ENCODE results near the gene ZC3H12D. TPM values are rescaled to one million over a fixed set of nuclear protein-coding genes. Genes with fewer than 3 reads are reported as not detected.

The ZC3H12D gene
- total and polyA plus RNA-seq, 9 of the 15 experiments (the other 6 are each of a cell fraction or from before 2014, with no cell fraction given): 0.04 to 0.27 (median 0.05) TPM; not detected in 3

DNA sequence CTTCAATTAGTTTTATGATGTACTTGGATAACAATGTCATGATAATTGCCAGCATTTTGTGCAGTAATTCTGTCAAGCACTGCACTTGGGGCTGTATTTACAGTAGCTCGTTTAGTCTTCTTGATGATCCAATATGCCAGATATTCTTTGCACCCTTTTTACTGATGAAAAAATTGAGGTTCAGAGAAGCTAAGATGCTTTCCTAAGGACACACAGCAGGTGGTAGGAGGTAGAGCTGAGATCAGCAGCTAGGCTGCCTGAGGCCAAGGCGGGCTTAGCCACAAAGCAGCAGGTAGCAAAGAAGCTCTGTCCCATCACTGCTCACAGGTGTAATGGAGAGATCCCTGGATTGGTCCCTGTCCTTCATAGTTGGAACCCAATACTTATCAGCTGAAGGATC is 51.4 kb downstream of the ZC3H12D start:
- Histone ChIP-seq H3K36me3 (ENCODE audit: control insufficient read depth, insufficient read depth, low read length) (no peaks in the 10 kb centered on the region), H3K9me1 (ENCODE audit: control insufficient read depth, insufficient read depth, low read length) (no peaks in the 10 kb centered on the region), H3K9ac (ENCODE audit: insufficient read depth in 1 of 2, low read depth in 2 of 2, low read length in 2 of 2) (no peak overlapping the region), H3K9me3 (replicated peaks; ENCODE audit: control insufficient read depth, insufficient read depth, low read depth, low read length) (no peaks in the 10 kb centered on the region), H2AFZ (ENCODE audit: low read depth, low read length) (no peak overlapping the region), H3K79me2 (ENCODE audit: control insufficient read depth, insufficient read depth, low read length) (no peaks in the 10 kb centered on the region), H3K27ac (ENCODE audit: extremely low read depth, low read depth, low read length) (no peak overlapping the region), H3K4me3 (no peak overlapping the region), H3K4me2 (ENCODE audit: insufficient read depth, low read length) (no peak overlapping the region), H3K27me3 (ENCODE audit: control insufficient read depth in 2 of 2, insufficient read depth in 2 of 2, low read length in 2 of 2) (peaks cover 16 to 41% of the 10 kb centered on the region in 2 experiments), H4K20me1 (replicated peaks; ENCODE audit: control insufficient read depth, insufficient read depth, low read length) (0 out of 2 replicates have a peak, but pooled peaks cover 4% of the 10 kb centered on the region), H3K4me1 (replicated peaks in 1 of 2; ENCODE audit: control insufficient read depth in 2 of 2, insufficient read depth in 2 of 2, low read length in 2 of 2) (no peaks in the 10 kb centered on the region; a peak in 1 of 5 replicates)
- FAIRE-seq (peak; percentile 42), DNase-seq (ENCODE audit: extremely low read depth in 1 of 4, low spot score in 3 of 4) (no peak), ATAC-seq (no peak)
- intact Hi-C loops (cut with micrococcal nuclease): loop anchor here (2.0 to 10.0 kb wide), 2 partner anchors 83 to 239 kb away; no protein-coding TSS in a partner anchor
- in situ Hi-C loops (cut with MboI): loop anchor here (25.0 kb wide), 1 partner anchor 871 kb away; no protein-coding TSS in a partner anchor
- CTCF ChIA-PET (ENCODE audit: low intra/inter-chr PET ratio): interaction anchor here (0.6 to 5.5 kb wide), 2 partner anchors 349 to 405 kb away, joined by 4 to 67 read pairs; no protein-coding TSS in a partner anchor
- no TSS peak for BruUV-seq (replicated peaks)
- WGBS (ENCODE audit: insufficient coverage, low coverage, missing lambda C conversion rate): 0% methylated on average over 2 of the region's 2 CpGs
- POLR2A ChIA-PET: interaction anchor here (0.6 to 1.5 kb wide), 2 partner anchors 20 to 399 kb away, joined by 3 to 5 read pairs; no protein-coding TSS in a partner anchor
- TF ChIP-seq ERF (CRISPR knock-in tag; IDR thresholded peaks at IDR 0.05) (no peak), ZFP1 (CRISPR knock-in tag; IDR thresholded peaks at IDR 0.05) (no peak), ELF2 (CRISPR knock-in tag; IDR thresholded peaks at IDR 0.05) (no peak), OTX1 (CRISPR knock-in tag; IDR thresholded peaks at IDR 0.05) (no peak), TAF7 (tag; IDR thresholded peaks at IDR 0.05) (no peak), RBM25 (IDR thresholded peaks at IDR 0.05; ENCODE audit: low read depth, low read length, severe bottlenecking) (peak; percentile 84), MAFF (IDR thresholded peaks at IDR 0.05; ENCODE audit: low read length) (no peak), KDM5B (IDR thresholded peaks at IDR 0.05; ENCODE audit: insufficient replicate concordance, low read depth, low read length) (no peak), BCOR (IDR thresholded peaks at IDR 0.05) (peak; percentile 58; the same call in 1 of the 2 replicates), ZFP36 (IDR thresholded peaks at IDR 0.05; ENCODE audit: low read depth, low read length, partially characterized antibody) (peak; percentile 49)

Measured in K562 (cell line).